Stimulated activated CD8-positive, alpha-beta memory T cell treated with anti-CD3 and anti-CD28 coated beads, Interleukin-4, amount 100 ng/mL, for 24 hours (primary cell): ENCODE data around the gene PLCB1.

ENCODE experiments used
- DNase-seq: peaks from one replicate; pipeline ENCODE4 v3.0.0-alpha.2; 2020; ENCODE audit warnings: low read depth

The PLCB1 gene

GRCh38 chr20:8301655-8302054, 169.6 kb downstream of the PLCB1 start:
- DNase-seq: no peak

DNA sequence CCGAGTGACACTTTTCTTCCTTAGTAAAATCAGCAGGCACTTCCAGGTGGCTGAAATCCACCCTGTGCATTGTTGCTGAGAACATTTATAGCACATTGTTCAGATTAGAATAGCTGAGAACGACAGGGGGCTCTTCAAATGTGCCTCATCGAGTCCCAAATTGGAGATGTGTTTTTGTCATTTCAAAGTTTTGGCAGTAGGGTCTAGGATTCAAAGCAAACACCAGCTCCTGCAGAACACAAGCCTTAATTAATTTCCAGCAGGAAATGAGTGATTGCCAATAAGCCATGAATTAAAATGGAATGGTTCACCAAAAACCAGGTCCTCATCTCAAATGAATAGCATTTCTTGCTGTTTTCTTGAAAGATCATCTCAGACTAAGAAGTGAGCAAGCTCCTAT, 171.6 kb downstream of the PLCB1 start:
- no peak for DNase-seq

- no peak for DNase-seq
Observed at GRCh38 chr20:8304124-8304816, 172.2 kb downstream of the PLCB1 start.

DNA sequence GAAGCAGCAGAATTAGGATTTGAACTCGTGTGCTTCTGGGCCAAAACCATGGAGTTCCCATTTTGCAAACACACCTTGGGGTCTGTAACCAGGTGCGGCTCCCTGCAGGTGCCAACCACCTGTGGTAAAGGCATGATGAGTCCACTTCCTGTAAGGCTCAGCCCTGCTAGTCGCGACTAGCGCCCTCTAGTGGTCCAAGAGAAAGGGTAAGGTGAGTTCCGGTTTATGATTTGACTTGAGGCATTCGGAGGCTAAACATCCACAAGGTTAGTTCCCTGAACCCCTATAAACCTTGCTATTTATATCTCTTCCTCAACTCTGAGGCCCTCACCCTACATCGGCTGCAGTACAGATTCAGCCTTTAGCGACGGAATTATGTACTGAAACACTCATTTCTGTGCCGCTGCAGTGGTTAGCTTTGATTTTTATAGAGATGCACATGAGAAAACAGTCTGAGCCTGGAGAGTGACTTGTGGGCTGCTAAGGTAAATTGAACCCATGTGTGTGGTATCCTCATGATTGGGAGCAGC, 173.4 kb downstream of the PLCB1 start:
- DNase-seq: peak; percentile 32

GRCh38 chr20:8306937-8307336, 174.9 kb downstream of the PLCB1 start:
- DNase-seq: no peak

- DNase-seq: no peak
Observed at GRCh38 chr20:8309634-8310033, 177.6 kb downstream of the PLCB1 start.

GRCh38 chr20:8310618-8311017, 178.6 kb downstream of the PLCB1 start:
- DNase-seq: no peak

DNA sequence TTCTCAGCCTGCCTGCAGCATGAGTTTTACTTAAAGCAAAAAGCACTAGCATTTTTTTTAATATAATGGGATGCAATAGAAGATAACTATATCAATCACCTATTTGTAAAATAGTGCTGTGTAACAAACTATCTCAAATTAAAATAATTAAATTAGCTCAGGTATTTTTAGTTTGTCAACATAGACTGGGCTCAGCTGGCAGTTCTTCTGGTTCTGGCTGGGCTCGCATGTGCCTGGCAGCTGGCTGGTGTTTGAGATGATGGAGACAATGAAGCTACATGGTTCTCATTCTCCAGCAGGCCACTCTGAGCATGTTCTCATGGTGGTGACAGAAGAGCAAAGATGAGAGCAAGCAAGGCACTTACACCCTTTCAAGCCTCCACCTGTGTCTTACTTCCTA, 181.0 kb downstream of the PLCB1 start:
- no peak for DNase-seq

DNA sequence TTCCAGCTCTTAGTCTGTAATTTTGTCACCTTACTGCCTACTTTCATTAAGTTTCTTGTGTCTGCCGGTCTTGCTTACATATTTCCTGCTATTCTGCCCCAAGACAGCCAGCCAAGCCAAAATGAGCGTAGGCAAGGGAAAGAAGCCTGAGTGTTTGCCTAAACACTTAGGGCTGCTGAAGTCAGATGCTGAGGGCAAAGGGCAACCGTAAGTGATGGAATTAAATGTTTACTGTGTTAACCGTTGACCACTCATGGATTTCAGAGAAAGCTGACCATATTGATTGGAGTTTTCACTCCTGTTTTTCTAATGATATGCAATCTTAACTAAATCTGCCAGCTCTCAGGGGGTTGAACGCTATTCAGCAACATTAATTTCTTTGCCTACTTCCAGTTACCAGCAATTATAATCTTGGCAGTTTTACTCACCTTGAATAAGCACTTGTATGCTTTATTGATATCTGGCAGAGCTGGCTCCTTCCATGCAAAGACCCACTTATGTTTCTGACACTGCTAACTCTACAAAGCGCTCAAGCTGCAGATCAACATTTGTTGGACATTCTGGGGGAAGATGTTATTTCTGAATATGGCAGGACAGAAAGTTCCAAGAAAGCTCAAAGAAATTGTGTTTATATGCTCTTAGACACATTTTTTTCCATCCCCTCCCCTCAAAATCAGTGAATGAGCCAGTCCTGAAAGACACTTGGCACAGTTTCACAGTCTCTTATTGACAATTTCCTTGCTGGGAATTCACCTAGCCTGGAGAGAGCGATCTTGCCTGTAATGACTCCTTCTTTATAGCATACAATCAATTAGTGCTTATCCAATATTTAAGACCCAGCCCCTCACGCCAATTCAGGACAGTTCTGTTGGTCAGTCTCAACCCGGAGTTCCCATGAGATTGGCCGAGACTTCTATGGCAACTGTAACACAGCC, 183.8 kb downstream of the PLCB1 start:
- DNase-seq: no peak

DNA sequence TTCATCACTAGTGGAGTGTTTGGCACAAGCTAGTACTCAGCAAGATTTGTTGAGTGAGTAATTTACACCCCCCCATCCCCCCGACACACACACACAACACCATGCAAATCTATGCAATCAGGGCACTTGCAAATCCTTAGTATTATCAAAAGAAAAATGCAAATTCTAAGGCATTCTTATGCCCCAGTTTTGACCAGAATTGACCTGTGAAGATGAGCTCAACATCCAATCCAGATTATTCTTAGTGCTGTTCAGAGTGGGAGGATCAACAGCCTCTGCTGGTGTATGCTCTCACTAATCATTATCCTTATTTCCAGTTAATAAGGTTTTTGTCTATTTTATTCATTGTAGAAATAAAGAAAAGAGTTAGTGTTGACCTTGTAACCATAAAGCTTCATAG, 185.4 kb downstream of the PLCB1 start:
- DNase-seq: no peak

GRCh38 chr20:8318965-8319625, 187.0 kb downstream of the PLCB1 start:
- no peak for DNase-seq

- DNase-seq: no peak
Observed at GRCh38 chr20:8320306-8320705, 188.2 kb downstream of the PLCB1 start.

- DNase-seq: no peak
Observed at GRCh38 chr20:8321001-8321400, 188.9 kb downstream of the PLCB1 start.

DNA sequence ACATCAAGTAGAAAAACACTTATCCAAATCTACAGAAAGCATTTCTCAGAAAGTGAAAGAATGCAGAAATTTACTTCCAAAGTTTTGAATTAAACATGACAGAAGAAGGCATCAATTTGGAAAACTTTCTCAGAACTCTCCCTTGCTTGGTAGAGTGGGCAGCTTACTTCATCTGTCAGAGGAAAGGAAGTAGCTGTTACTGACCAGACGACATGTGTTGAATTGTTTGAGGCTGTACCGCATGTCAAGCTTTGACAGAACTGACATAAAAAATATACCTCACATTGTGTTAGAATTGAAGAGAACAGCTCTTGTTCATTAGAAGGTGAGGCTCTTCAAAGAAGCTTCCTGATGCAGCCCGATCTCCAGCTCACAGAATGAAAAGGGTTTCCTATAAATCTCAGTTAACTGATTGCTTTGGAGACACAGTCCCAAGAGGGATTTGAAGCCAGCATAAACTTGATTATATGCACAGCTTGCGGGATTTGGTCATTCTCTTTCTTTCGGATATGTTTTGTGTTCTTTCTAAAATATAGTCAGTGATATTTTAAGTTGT, 190.7 kb downstream of the PLCB1 start:
- DNase-seq: no peak

GRCh38 chr20:8326191-8326590, 194.1 kb downstream of the PLCB1 start:
- no peak for DNase-seq

DNA sequence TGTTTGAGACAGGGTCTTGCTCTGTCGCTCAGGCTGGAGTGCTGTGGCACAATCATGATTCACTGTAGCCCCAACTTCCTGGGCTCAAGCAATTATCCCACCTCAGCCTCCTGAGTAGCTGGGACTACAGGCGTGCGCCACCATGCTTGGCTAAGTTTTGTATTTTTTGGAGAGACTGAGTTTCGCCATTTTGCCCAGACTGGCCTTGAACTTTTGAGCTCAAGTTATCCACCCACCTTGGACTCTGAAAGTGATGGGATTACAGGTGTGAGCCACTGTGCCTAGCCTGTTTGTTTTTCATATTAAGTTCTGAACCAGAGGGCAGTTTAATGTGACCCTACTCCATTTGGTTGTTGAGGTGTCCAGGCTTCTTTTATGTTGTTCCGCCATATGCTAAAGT, 194.8 kb downstream of the PLCB1 start:
- DNase-seq: no peak

DNA sequence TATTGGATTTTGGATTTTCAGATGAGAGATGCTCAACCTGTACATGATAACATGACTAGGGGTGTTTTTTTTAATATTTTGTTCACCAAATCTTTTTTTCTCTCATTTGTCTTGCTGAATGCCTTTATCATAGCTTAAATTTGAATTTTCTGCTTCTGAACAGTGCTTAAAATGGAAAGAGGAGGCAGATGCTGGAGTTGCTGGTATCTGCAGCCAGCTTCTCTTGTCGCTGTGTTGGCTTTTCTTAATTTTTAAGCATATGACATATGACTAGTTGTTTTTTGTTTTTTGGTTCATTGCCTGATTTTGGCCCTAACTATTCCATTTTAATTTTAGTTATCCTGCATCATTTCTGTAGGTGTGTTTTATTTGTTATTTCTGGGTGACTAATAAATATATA, 196.1 kb downstream of the PLCB1 start:
- no peak for DNase-seq

- no peak for DNase-seq
Observed at GRCh38 chr20:8330319-8330784, 198.3 kb downstream of the PLCB1 start.

DNA sequence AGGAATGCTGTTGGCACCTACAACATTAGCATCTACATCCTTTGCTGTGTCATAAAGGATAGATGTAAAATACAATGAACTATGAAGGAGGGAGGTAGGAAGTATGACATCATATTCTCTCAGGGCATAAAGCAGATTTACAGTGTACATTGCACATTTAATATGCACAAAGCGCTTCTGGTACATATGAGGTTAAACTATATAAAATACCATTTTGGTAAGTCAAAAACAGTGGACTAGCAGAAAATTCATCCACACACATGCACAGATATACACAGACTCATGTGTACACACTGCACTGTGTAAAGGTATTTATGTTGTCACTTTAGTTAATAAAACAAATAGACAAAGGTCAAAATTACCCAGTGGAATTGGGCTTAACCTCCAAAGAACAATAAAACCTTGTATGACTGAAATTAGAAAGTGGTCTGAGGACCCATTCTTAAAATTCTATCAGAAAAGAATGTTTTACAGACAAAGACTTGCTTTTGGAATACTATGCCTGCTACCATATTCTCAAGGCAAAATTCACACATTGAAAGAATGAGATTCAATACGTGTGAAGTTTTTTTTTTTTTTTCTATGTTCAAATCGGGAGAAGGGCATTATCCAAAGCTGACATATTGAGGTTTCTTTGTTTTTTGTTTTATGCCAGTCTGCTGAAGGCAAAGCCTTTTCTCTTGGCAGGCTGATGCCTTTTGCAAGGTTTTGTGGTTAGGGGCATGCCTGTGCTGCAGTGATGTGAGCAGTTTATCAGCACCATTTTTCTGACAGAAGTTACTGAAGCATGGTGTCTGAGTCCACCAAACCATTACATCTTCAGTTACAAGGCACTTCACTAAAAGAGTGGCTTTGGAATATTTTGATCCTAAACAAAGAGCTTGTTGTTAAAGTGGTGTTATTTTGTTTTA, 199.0 kb downstream of the PLCB1 start:
- no peak for DNase-seq

DNA sequence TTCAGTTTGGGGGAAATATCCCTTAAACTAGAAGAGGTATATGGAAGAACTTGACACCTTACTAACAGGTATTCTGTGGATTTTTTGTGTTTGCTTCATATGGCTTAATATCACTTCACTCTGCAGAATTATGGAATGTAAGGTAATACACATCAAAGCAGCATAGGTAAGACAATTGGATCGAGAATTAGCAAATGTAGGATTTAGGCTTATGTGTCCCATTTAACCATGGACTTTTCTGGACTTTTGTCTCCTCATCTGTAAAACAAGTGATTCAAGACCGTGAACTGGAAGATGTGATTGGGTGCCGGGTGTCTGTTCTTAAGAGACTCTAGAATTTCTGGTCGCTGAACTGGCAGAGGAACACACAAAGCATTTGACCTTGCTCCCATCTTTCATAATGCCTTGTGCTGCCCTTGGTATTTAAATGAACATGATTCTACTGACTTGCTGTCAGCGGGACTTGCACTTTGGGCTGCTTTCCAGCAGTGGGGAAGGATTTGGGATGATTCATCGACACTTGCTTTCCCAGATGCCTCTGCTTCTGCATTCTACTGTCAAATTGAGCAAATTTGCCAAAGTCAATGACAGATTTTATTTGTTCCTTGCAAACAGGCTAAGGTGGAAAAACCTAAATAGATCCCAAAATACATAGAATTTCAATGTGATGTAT, 199.8 kb downstream of the PLCB1 start:
- DNase-seq: no peak

DNA sequence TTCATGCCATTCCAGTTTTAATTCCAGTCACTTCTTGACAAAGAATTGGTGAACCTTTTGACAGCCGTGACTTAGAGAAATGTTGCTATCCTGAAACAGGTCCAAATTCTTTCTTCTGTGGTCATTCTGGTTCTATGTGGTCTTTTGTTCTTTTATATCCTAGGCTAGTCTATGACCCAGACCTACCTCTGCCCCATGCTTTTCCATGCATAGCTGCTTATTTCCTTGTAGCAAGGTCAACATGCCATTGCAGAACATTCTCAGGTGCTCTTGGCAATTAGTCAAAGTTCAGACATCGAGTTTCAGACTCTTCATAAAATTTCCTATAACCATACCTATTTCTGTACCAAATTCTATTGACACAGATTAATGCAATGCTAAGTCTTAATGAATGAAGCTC, 202.6 kb downstream of the PLCB1 start:
- DNase-seq: no peak
